ENCODE data around the gene HMGN4. TPM values are rescaled to one million over a fixed set of nuclear protein-coding genes. Genes with fewer than 3 reads are reported as not detected.

The HMGN4 gene
- total and polyA plus RNA-seq, 9 of the 15 experiments (the other 6 are each of a cell fraction or from before 2014, with no cell fraction given): 35.4 to 134 (median 94.1) TPM

DNA sequence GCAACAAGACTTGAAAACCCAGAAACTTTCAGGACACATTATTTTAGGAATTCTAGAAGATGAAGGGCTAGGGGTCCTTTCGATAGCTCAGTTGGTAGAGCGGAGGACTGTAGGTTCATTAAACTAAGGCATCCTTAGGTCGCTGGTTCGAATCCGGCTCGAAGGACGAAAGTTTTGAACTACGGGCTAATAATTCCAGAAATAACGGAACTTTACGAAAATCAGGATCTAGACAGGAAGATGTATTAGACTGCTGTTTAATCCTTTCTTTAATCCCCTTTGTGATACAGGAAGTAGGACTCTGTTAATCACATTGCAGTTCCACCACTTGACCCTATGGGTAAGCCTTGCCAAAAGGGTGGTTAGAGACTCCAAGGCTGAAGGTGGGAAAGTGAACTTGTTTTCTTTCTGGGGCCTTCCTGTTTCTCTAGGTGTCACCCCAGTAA, 37.4 kb downstream of the HMGN4 start (continued):
- TF ChIP-seq SMARCE1 (IDR thresholded peaks at IDR 0.05) (peak; percentile 19; the same call in 1 of the 2 replicates), HDAC1 (IDR thresholded peaks at IDR 0.05) (peak in 1 of 2 experiments; percentile 52; a peak in 1 of 4 replicates), NFATC3 (IDR thresholded peaks at IDR 0.05) (0 out of 2 replicates have a peak, but pooled peaks have one; percentile 10), FOXJ3 (CRISPR knock-in tag; IDR thresholded peaks at IDR 0.05) (no peak), PHF8 (IDR thresholded peaks at IDR 0.05; ENCODE audit: borderline replicate concordance, low read length) (no peak), ZNF253 (CRISPR knock-in tag; conservative IDR thresholded peaks at IDR 0.05) (0 out of 2 replicates have a peak, but pooled peaks have one; percentile 52), FOXJ2 (tag; IDR thresholded peaks at IDR 0.05) (0 out of 2 replicates have a peak, but pooled peaks have one; percentile 38), XRCC3 (IDR thresholded peaks at IDR 0.05) (no peak), BMI1 (IDR thresholded peaks at IDR 0.05; ENCODE audit: low read length) (no peak), RHOXF2B (CRISPR knock-in tag; conservative IDR thresholded peaks at IDR 0.05) (peak; percentile 87; the same call in 1 of the 2 replicates), EP300 (IDR thresholded peaks at IDR 0.05; ENCODE audit: low read length) (peak; percentile 66; the same call in 1 of the 2 replicates), TARDBP (IDR thresholded peaks at IDR 0.05) (peak; percentile 29; the same call in 1 of the 2 replicates)
- TF ChIP-seq, protein P1, sequence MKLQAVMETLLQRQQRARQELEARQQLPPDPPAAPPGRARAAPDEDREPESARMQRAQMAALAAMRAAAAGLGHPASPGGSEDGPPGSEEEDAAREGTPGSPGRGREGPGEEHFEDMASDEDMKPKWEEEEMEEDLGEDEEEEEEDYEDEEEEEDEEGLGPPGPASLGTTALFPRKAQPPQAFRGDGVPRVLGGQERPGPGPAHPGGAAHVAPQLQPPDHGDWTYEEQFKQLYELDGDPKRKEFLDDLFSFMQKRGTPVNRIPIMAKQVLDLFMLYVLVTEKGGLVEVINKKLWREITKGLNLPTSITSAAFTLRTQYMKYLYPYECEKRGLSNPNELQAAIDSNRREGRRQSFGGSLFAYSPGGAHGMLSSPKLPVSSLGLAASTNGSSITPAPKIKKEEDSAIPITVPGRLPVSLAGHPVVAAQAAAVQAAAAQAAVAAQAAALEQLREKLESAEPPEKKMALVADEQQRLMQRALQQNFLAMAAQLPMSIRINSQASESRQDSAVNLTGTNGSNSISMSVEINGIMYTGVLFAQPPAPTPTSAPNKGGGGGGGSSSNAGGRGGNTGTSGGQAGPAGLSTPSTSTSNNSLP (IDR thresholded peaks at IDR 0.05; ENCODE audit: borderline replicate concordance, low read depth, low read length): peak; percentile 96
- TF ChIP-seq, protein P2, sequence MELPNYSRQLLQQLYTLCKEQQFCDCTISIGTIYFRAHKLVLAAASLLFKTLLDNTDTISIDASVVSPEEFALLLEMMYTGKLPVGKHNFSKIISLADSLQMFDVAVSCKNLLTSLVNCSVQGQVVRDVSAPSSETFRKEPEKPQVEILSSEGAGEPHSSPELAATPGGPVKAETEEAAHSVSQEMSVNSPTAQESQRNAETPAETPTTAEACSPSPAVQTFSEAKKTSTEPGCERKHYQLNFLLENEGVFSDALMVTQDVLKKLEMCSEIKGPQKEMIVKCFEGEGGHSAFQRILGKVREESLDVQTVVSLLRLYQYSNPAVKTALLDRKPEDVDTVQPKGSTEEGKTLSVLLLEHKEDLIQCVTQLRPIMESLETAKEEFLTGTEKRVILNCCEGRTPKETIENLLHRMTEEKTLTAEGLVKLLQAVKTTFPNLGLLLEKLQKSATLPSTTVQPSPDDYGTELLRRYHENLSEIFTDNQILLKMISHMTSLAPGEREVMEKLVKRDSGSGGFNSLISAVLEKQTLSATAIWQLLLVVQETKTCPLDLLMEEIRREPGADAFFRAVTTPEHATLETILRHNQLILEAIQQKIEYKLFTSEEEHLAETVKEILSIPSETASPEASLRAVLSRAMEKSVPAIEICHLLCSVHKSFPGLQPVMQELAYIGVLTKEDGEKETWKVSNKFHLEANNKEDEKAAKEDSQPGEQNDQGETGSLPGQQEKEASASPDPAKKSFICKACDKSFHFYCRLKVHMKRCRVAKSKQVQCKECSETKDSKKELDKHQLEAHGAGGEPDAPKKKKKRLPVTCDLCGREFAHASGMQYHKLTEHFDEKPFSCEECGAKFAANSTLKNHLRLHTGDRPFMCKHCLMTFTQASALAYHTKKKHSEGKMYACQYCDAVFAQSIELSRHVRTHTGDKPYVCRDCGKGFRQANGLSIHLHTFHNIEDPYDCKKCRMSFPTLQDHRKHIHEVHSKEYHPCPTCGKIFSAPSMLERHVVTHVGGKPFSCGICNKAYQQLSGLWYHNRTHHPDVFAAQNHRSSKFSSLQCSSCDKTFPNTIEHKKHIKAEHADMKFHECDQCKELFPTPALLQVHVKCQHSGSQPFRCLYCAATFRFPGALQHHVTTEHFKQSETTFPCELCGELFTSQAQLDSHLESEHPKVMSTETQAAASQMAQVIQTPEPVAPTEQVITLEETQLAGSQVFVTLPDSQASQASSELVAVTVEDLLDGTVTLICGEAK (IDR thresholded peaks at IDR 0.05): peak; percentile 69
- TF ChIP-seq, protein P2 (CRISPR knock-in tag; IDR thresholded peaks at IDR 0.05): no peak
- TF ChIP-seq, protein P3, sequence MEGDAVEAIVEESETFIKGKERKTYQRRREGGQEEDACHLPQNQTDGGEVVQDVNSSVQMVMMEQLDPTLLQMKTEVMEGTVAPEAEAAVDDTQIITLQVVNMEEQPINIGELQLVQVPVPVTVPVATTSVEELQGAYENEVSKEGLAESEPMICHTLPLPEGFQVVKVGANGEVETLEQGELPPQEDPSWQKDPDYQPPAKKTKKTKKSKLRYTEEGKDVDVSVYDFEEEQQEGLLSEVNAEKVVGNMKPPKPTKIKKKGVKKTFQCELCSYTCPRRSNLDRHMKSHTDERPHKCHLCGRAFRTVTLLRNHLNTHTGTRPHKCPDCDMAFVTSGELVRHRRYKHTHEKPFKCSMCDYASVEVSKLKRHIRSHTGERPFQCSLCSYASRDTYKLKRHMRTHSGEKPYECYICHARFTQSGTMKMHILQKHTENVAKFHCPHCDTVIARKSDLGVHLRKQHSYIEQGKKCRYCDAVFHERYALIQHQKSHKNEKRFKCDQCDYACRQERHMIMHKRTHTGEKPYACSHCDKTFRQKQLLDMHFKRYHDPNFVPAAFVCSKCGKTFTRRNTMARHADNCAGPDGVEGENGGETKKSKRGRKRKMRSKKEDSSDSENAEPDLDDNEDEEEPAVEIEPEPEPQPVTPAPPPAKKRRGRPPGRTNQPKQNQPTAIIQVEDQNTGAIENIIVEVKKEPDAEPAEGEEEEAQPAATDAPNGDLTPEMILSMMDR (IDR thresholded peaks at IDR 0.05 in 2 of 3, conservative IDR thresholded peaks at IDR 0.05 in 1 of 3; ENCODE audit: insufficient read depth in 2 of 3, low read depth in 1 of 3, low read length in 3 of 3): 0 out of 6 replicates have a peak, but pooled peaks of 1 of the 3 experiments have one; percentile 8

All from K562 (cell line).